Right atrium auricular region (tissue), 2 donors: ENCODE measurements around the gene LDLRAP1. TPM values are rescaled to one million over a fixed set of nuclear protein-coding genes. Genes with fewer than 3 reads are reported as not detected.
"Not testable (repeated sequence)": the region's sequence is repeated elsewhere in the genome, so short reads cannot be mapped to it uniquely, and the experiment has no call there.

Experiments used
- DNase-seq: peaks from one replicate; pipeline ENCODE4 v3.0.0-alpha.2; 2019; ENCODE audit warnings: low spot score
- H3K27ac ChIP-seq, 2 donors: fragments of 200-600 bp; sonication (generic); 1 replicate in 1 of 2; 2 replicates in 1 of 2; pipeline ENCODE4 v1.5.1; 2016 to 2019
- H3K27me3 ChIP-seq, 2 donors: fragments of 200-600 bp; sonication (generic); one replicate each; pipeline versions ENCODE4 v1.5.1 to v1.6.0; 2017 to 2019
- H3K36me3 ChIP-seq: fragments of 200-600 bp; sonication (generic); one replicate; pipeline ENCODE4 v1.5.1; 2016
- H3K4me1 ChIP-seq, 2 donors: fragments of 200-600 bp; sonication (generic); one replicate each; pipeline versions ENCODE4 v1.5.1 to v1.6.0; 2017 to 2019
- H3K4me3 ChIP-seq, 2 donors: fragments of 200-600 bp; sonication (generic); 1 replicate in 1 of 2; 2 replicates in 1 of 2; pipeline ENCODE4 v1.5.1; 2017 to 2019; ENCODE audit warnings: mild to moderate bottlenecking in 1 of 2, moderate library complexity in 1 of 2
- H3K9me3 ChIP-seq, 2 donors: fragments of 200-600 bp; sonication (generic); one replicate each; pipeline ENCODE4 v1.5.1; 2019
- total RNA-seq, 2 donors: library from RNA; depleted of rRNA; stranded (reverse); fragments of >200 nt; gene quantifications; one replicate each; pipeline ENCODE4 v1.1.0, GENCODE V29; 2016
- TF ChIP-seq, protein P1 (sequence below), 2 donors: fragments of 200-600 bp; sonication (generic); IDR thresholded peaks; one replicate each; pipeline ENCODE4 v1.5.1; 2019; ENCODE audit warnings: antibody characterized with exemption in 2 of 2

LDLRAP1 gene
- total RNA-seq, 2 donors from 2014 or later: 8.9 to 10.1 TPM

DNA sequence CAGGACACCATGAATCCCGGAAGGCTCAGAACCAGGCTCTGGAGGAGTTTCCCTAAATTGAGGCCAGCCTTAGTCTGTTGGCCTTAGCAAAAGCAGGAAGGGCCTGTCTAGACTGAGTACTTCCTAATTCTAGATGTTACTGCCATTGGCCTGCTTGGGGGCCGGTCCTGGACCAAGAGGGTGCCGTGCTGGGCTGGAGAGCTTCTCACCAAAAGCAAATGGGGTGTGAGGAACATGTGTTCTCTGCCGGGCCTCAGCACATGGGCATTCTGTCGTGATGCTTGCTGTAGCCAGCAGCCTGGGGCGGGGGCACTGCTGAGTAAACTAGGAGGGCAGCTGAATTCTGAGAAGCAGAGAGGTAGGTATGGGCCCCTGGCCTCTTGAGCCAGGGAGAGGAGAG is 37.5 kb downstream of the LDLRAP1 start:
- Histone ChIP-seq H3K27ac (no peak overlapping the region), H3K27me3 (no peaks in the 10 kb centered on the region), H3K4me3 (no peak overlapping the region), H3K36me3 (no peaks in the 10 kb centered on the region), H3K9me3 (no peaks in the 10 kb centered on the region), H3K4me1 (no peaks in the 10 kb centered on the region)
- TF ChIP-seq, protein P1, sequence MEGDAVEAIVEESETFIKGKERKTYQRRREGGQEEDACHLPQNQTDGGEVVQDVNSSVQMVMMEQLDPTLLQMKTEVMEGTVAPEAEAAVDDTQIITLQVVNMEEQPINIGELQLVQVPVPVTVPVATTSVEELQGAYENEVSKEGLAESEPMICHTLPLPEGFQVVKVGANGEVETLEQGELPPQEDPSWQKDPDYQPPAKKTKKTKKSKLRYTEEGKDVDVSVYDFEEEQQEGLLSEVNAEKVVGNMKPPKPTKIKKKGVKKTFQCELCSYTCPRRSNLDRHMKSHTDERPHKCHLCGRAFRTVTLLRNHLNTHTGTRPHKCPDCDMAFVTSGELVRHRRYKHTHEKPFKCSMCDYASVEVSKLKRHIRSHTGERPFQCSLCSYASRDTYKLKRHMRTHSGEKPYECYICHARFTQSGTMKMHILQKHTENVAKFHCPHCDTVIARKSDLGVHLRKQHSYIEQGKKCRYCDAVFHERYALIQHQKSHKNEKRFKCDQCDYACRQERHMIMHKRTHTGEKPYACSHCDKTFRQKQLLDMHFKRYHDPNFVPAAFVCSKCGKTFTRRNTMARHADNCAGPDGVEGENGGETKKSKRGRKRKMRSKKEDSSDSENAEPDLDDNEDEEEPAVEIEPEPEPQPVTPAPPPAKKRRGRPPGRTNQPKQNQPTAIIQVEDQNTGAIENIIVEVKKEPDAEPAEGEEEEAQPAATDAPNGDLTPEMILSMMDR (IDR thresholded peaks at IDR 0.05): no peak
- DNase-seq: no peak

DNA sequence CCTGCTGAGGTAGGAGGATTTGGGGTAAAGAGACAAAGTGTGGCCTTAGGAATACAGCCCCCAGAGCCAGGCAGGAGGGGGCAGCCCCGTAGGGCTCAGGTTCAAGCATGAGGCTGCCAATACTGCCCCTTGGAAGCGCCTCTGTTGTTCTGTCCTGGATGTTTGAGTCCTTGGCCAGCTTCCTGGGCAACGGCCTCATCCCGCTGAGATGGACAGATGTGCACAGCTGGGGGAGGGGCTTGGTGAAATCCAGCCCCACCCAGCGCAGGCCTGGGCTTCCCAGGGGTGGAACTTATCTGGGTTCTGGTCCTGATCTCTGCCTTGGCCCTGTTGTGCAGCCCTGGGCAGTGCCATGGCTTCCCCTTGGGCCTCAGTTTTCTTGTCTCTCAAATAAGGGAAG is 38.4 kb downstream of the LDLRAP1 start:
- TF ChIP-seq, protein P1 (IDR thresholded peaks at IDR 0.05): no peak
- H3K9me3 ChIP-seq: no peaks in the 10 kb centered on the region
- H3K27me3 ChIP-seq: no peaks in the 10 kb centered on the region
- DNase-seq: no peak
- H3K36me3 ChIP-seq: no peaks in the 10 kb centered on the region
- no peak overlapping the region for H3K27ac ChIP-seq
- H3K4me1 ChIP-seq: no peaks in the 10 kb centered on the region
- H3K4me3 ChIP-seq: no peak overlapping the region

DNA sequence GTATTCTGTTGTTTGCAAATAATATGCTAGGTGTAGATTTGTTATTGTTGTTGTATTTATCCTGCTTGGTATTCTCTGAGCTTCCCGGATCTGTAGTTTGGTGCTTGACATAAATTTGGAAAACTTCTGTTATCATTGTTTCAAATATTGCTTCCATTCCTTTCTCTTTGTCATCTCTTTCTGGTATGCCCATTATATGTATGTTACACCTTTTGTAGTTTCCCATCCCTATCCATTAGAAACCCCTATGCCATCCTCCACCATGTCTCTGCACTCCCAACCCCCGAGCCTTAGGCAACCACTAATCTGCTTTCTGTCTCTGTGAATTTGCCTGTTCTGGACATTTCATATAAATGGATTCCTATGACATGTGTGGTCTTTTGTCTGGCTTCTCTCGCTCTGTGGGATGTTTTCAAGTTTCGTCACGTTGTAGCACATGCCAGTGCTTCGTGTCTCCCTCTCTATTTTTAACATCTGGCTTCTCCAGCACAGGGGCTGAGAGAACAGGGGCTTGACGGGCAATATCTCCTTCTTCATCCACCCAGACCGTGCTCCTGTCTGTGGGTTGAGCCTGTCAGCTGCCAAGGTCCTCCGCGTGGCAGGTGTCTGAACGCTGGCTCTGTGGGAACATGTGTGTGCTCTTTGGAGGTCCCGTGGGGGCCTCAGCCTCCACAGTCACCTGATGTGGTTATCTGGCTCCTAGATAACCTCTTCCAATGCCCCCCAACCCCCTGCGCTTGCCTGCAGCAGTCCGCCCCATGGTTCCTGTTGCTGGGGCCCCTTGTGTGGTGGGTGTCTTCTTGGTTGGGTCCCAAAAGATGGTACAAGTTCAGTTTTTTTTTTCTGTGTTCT is 40.3 kb downstream of the LDLRAP1 start:
- Histone ChIP-seq H3K9me3 (no peaks in the 10 kb centered on the region), H3K27ac (no peak overlapping the region), H3K4me3 (no peak overlapping the region), H3K36me3 (no peaks in the 10 kb centered on the region), H3K4me1 (no peaks in the 10 kb centered on the region), H3K27me3 (no peaks in the 10 kb centered on the region)
- DNase-seq: no peak
- TF ChIP-seq, protein P1 (IDR thresholded peaks at IDR 0.05): no peak

DNA sequence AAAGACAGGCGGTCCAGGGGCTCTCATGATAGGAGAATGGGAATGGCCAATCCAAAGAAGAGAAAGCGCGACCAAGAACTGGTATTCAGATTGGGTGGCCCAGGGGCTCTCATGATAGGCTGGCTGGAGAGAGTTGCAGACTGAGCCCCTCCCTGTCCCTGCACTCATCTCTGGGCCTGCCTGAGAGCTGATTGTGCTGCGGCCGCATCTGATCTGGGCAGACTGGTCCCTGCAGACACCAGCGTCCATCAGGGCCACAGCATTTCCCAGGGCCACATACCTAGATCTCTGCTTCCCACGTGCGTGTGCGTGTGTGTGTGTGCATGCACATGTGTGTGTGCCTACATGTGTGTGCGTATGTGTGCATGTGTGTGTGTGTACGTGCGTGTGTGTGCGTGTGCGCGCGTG is 42.8 kb downstream of the LDLRAP1 start:
- Histone ChIP-seq H3K4me1 (peaks cover 0 to 12% of the 10 kb centered on the region in 2 donors), H3K9me3 (no peaks in the 10 kb centered on the region), H3K27ac (no peak overlapping the region), H3K36me3 (no peaks in the 10 kb centered on the region), H3K4me3 (no peak overlapping the region), H3K27me3 (no peaks in the 10 kb centered on the region)
- no peak for DNase-seq
- TF ChIP-seq, protein P1 (IDR thresholded peaks at IDR 0.05): no peak

DNA sequence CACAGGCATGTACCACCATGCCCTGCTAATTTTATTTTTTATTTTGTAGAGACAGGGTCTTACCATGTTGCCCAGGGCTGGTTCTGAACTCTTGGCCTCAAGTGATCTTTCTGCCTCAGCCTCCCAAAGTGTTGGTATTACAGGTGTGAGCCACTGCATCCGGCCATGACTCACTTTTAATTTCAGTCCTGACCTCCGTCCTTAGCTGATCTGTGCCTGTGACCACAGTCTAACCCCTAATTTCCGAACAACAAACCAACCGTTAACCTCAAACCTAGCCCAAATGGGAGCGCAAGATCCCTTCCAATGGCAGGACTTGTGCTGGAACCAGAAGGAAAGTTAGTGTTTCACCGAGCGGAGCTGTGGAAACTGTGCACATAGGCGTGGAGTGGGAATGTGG is 43.9 kb downstream of the LDLRAP1 start:
- TF ChIP-seq, protein P1 (IDR thresholded peaks at IDR 0.05): no peak
- Histone ChIP-seq H3K4me1 (peaks cover 0 to 12% of the 10 kb centered on the region in 2 donors), H3K27me3 (no peaks in the 10 kb centered on the region), H3K36me3 (no peaks in the 10 kb centered on the region), H3K4me3 (no peak overlapping the region), H3K27ac (no peak overlapping the region), H3K9me3 (no peaks in the 10 kb centered on the region)
- no peak for DNase-seq

DNA sequence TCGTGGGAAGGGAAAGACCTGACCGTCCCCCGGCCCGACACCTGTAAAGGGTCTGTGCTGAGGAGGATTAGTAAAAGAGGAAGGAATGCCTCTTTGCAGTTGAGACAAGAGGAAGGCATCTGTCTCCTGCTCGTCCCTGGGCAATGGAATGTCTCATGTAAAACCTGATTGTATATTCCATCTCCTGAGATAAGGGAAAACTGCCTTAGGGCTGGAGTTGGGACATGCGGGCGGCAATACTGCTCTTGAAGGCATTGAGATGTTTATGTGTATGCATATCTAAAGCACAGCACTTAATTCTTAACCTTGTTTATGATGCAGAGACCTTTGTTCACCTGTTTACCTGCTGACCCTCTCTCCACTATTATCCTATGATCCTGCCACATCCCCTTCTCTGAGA is 44.8 kb downstream of the LDLRAP1 start:
- peaks cover 0 to 12% of the 10 kb centered on the region in 2 donors for H3K4me1 ChIP-seq
- H3K27ac ChIP-seq, H3K9me3 ChIP-seq, H3K4me3 ChIP-seq, H3K27me3 ChIP-seq, DNase-seq, H3K36me3 ChIP-seq: not testable (repeated sequence)

DNA sequence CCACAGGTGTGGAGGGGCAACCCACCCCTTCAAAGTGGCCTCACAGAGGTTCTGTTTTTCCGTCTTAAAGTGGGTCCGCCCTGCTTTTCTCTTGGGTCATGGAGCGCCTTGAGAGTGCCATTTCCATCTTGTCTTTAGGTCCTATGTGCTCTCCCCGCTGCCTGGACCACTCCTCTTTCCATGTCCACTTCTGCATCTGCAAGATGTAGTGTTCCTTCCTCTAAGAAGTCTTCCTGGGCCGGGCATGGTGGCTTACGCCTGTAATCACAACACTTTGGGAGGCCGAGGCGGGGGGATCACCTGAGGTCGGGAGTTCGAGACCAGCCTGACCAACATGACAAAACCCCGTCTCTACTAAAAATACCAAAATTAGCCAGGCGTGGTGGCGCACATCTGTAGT is 45.4 kb downstream of the LDLRAP1 start:
- H3K4me3 ChIP-seq, H3K36me3 ChIP-seq, H3K27me3 ChIP-seq, DNase-seq, H3K9me3 ChIP-seq, H3K27ac ChIP-seq: not testable (repeated sequence)
- peaks cover 0 to 12% of the 10 kb centered on the region in 2 donors for H3K4me1 ChIP-seq
